HCT116 (cell line): ENCODE results near the gene TRHDE. TPM values are rescaled to one million over a fixed set of nuclear protein-coding genes. Genes with fewer than 3 reads are reported as not detected.

Source experiments
- ATAC-seq: fragments of 200-7000 bp; cut with Tn5 transposase; 2 replicates; pipeline ENCODE4 v1.9.1; 2020; ENCODE audit warnings: mild to moderate bottlenecking, moderate library complexity
- BruUV-seq: library from RNA; stranded (reverse); fragments of 400-500 nt; replicated peaks from 2 replicates; lab custom pipeline; 2021; lab: Mats Ljungman, UMichigan
- CTCF ChIA-PET: fragments of 300-600 bp; sonication (Branson Sonifier 250); formaldehyde crosslinking; loops from one replicate; lab custom pipeline; 2021; ENCODE audit warnings: antibody characterized with exemption; lab: Charles Lee
- POLR2A ChIA-PET: fragments of 300-600, 350-600 bp; sonication (Branson Sonifier 250); formaldehyde crosslinking; loops from one replicate; lab custom pipeline; 2021; ENCODE audit warnings: antibody characterized with exemption; lab: Charles Lee
- RAD21 ChIA-PET, 2 experiments: fragments of 300-600 bp; sonication (Branson Sonifier 250); formaldehyde crosslinking; loops; one replicate each; lab custom pipeline; 2023; ENCODE audit warnings: low total read pairs in 2 of 2; ENCODE audit not compliant: uncharacterized antibody in 2 of 2, unreplicated experiment in 2 of 2, low non-redundant PET in 1 of 2; lab: Charles Lee
- DNase-seq: peaks from one replicate; pipeline ENCODE4 v3.0.0-alpha.2; 2010; ENCODE audit warnings: low read depth, low spot score
- H2AFZ ChIP-seq: fragments of 200-600 bp; shearing (Covaris generic), sonication (generic); 2 replicates; pipeline ENCODE4 v1.6.1; 2017; ENCODE audit warnings: low read depth, mixed run types, mixed read lengths, antibody characterized with exemption, low read length; ENCODE audit not compliant: poor library complexity, severe bottlenecking
- H3K27ac ChIP-seq: 2 replicates; pipeline ENCODE4 v1.5.1; 2012; ENCODE audit warnings: low read depth, low read length
- H3K27me3 ChIP-seq: fragments of 200-600 bp; sonication (generic); 2 replicates; pipeline ENCODE4 v1.6.1; 2016; ENCODE audit warnings: mixed run types, low read length, mixed read lengths; ENCODE audit not compliant: insufficient read depth
- H3K36me3 ChIP-seq, 2 experiments: fragments of 200-500 bp in 1 of 2; fragments of 200-600 bp in 1 of 2; sonication (Bioruptor generic) in 1 of 2; sonication (generic) in 1 of 2; 2 replicates each; pipeline versions ENCODE4 v1.5.1 to v1.6.1; 2014 to 2016; ENCODE audit warnings: low read length in 2 of 2, inconsistent platforms in 1 of 2, mixed read lengths in 1 of 2, mixed run types in 1 of 2; ENCODE audit not compliant: insufficient read depth in 2 of 2, control insufficient read depth in 1 of 2
- H3K4me1 ChIP-seq, 2 experiments: fragments of 200-600 bp in 1 of 2; sonication (generic) in 1 of 2; 2 replicates each; pipeline versions ENCODE4 v1.5.1 to v1.6.1; 2012 to 2017; ENCODE audit warnings: low read length in 2 of 2, inconsistent platforms in 1 of 2, mild to moderate bottlenecking in 1 of 2, mixed read lengths in 1 of 2, mixed run types in 1 of 2, moderate library complexity in 1 of 2; ENCODE audit not compliant: insufficient read depth in 2 of 2, control insufficient read depth in 1 of 2
- H3K4me2 ChIP-seq: fragments of 200-600 bp; sonication (generic); 2 replicates; pipeline ENCODE4 v1.6.1; 2017; ENCODE audit warnings: mixed run types, low read length, mixed read lengths
- H3K4me3 ChIP-seq, 2 experiments: fragments of 200-600 bp in 1 of 2; sonication (generic) in 1 of 2; replicated peaks in 1 of 2; 2 replicates each; pipeline ENCODE4 v1.5.1; 2011 to 2016; ENCODE audit warnings: low read length in 2 of 2, control low read depth in 1 of 2, low read depth in 1 of 2, mild to moderate bottlenecking in 1 of 2, mixed read lengths in 1 of 2, mixed run types in 1 of 2
- H3K79me2 ChIP-seq: fragments of 200-600 bp; sonication (generic); 2 replicates; pipeline ENCODE4 v1.6.1; 2017; ENCODE audit warnings: mild to moderate bottlenecking, mixed run types, low read length, moderate library complexity, mixed read lengths; ENCODE audit not compliant: insufficient read depth
- H3K9ac ChIP-seq: fragments of 200-600 bp; sonication (generic); 2 replicates; pipeline ENCODE4 v1.6.1; 2016; ENCODE audit warnings: low read length, mixed read lengths
- H3K9me2 ChIP-seq: fragments of 200-600 bp; sonication (generic), shearing (Covaris generic); 2 replicates; pipeline ENCODE4 v1.6.1; 2017; ENCODE audit warnings: mixed run types, mild to moderate bottlenecking, moderate library complexity; ENCODE audit not compliant: insufficient read depth
- H3K9me3 ChIP-seq, 2 experiments: fragments of 200-500 bp in 1 of 2; fragments of 200-600 bp in 1 of 2; sonication (Bioruptor generic) in 1 of 2; sonication (generic) in 1 of 2; 2 replicates each; pipeline ENCODE4 v1.6.1; 2014 to 2017; ENCODE audit warnings: low read length in 2 of 2, mixed read lengths in 2 of 2, inconsistent platforms in 1 of 2, low read depth in 1 of 2, mild to moderate bottlenecking in 1 of 2, mixed run types in 1 of 2, moderate library complexity in 1 of 2; ENCODE audit not compliant: control insufficient read depth in 1 of 2, insufficient read depth in 1 of 2
- H4K20me1 ChIP-seq: fragments of 200-600 bp; sonication (generic), shearing (Covaris generic); 2 replicates; pipeline ENCODE4 v1.6.1; 2017; ENCODE audit warnings: mixed run types, mild to moderate bottlenecking, moderate library complexity; ENCODE audit not compliant: insufficient read depth
- ATF3 ChIP-seq: IDR thresholded peaks from 2 replicates; pipeline ENCODE4 v1.6.1; 2012
- EZH2 ChIP-seq: fragments of 200-600 bp; sonication (generic); IDR thresholded peaks from 2 replicates; pipeline ENCODE4 v1.6.1; 2017; ENCODE audit warnings: antibody characterized with exemption, mixed run types
- POLR2A ChIP-seq: IDR thresholded peaks from 2 replicates; pipeline ENCODE4 v1.7.0; 2011; ENCODE audit warnings: borderline replicate concordance; ENCODE audit not compliant: insufficient read depth, insufficient read length; ENCODE audit errors: extremely low read depth
- REST ChIP-seq: IDR thresholded peaks from 2 replicates; pipeline ENCODE4 v1.6.1; 2012; ENCODE audit warnings: low read depth
- SP1 ChIP-seq: IDR thresholded peaks from 2 replicates; pipeline ENCODE4 v1.6.1; 2012; ENCODE audit warnings: low read depth
- YY1 ChIP-seq: IDR thresholded peaks from 2 replicates; pipeline ENCODE4 v1.6.1; 2011; ENCODE audit warnings: low read length, low read depth, moderate library complexity, mild to moderate bottlenecking; ENCODE audit not compliant: insufficient replicate concordance; ENCODE audit errors: extremely low read depth
- ZFX ChIP-seq: fragments of 450-650 bp; IDR thresholded peaks from 2 replicates; pipeline ENCODE4 v1.6.1; 2017
- intact Hi-C: fragments of 100-400 bp; cut with micrococcal nuclease; formaldehyde crosslinking; loops from 2 replicates; pipeline ENCODE4 v1.10.0; 2022
- total RNA-seq: library from RNA; stranded (reverse); gene quantifications from one replicate; pipeline ENCODE4 v1.2.1, GENCODE V29; 2021; ENCODE audit not compliant: unreplicated experiment

The TRHDE gene
- total RNA-seq, 1 experiment from 2014 or later: 2.9 TPM

- POLR2A ChIA-PET: no interaction called here
- H3K79me2 ChIP-seq: no peaks in the 10 kb centered on the region
- H3K4me2 ChIP-seq: no peak overlapping the region
- H4K20me1 ChIP-seq: no peaks in the 10 kb centered on the region
- DNase-seq: no peak
- no peak overlapping the region for H2AFZ ChIP-seq
- H3K36me3 ChIP-seq: no peaks in the 10 kb centered on the region
- H3K9ac ChIP-seq: no peak overlapping the region
- no peak for TF ChIP-seq SP1
- no peak for TF ChIP-seq EZH2
- no peak for TF ChIP-seq POLR2A
- no peak for TF ChIP-seq ZFX
- TF ChIP-seq YY1: no peak
- TF ChIP-seq REST: no peak
- TF ChIP-seq ATF3: no peak
- TF ChIP-seq, all 23 proteins: peak for 0
- intact Hi-C loops: no loop called here
- no peaks in the 10 kb centered on the region for H3K27me3 ChIP-seq
- ChIA-PET RAD21 (no interaction called here), CTCF (no interaction called here)
- ATAC-seq: no peak
- no TSS peak for BruUV-seq
- no peaks in the 10 kb centered on the region for H3K9me3 ChIP-seq
- no peak overlapping the region for H3K4me3 ChIP-seq
- no peak overlapping the region for H3K27ac ChIP-seq
- no peaks in the 10 kb centered on the region for H3K9me2 ChIP-seq
- no peaks in the 10 kb centered on the region for H3K4me1 ChIP-seq
These were observed 420.2 kb downstream of the TRHDE start for GRCh38 chr12:72692338-72692737.
